Inferior parietal cortex (tissue), 1 donor: ENCODE measurements around the gene MUC16.
"Not testable (repeated sequence)": the region's sequence is repeated elsewhere in the genome, so short reads cannot be mapped to it uniquely, and the experiment has no call there.

ENCODE experiments used
- DNase-seq: peaks from one replicate; pipeline ENCODE4 v3.0.0-alpha.2; 2016; ENCODE audit errors: extremely low spot score

Gene MUC16

DNA sequence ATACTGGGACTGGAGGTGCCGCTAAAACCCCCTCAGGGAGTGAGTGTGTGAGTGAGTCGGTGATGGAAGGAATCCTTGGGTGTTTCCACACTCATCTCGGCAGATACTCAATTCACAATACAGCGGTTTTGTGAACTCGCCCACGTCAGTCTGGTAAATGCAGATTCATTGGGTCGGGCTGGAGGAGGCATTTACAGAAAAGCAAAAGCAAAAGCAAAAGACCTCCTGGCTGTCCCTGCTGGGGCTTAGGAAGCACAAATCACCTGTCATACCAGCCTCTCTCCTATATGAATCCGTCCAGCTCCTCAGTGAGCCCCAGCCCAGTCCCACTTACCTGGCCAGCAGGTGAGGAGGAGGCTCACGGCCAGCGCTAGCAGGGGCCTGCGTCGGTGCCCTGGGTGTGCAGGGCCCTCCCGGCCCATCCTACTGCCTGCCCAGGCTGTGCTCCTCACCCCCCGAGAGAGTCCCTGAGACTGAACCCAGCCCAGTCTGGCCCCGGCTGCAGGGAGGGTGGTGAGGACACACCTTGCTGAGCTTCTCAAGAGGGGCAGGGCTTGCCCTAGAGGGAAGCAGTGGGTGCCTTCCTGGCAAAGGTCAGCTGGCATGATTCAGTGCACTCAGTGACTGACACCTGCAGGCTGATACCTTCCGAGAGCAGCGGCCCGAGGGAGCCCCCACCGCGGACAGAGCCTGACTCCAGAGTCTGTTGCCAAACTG, at the start of gene MUC16:
Gene MUC16 (minus strand): TSS at position 475 of the 717 bp plus-strand sequence.
- no peak for DNase-seq

DNA sequence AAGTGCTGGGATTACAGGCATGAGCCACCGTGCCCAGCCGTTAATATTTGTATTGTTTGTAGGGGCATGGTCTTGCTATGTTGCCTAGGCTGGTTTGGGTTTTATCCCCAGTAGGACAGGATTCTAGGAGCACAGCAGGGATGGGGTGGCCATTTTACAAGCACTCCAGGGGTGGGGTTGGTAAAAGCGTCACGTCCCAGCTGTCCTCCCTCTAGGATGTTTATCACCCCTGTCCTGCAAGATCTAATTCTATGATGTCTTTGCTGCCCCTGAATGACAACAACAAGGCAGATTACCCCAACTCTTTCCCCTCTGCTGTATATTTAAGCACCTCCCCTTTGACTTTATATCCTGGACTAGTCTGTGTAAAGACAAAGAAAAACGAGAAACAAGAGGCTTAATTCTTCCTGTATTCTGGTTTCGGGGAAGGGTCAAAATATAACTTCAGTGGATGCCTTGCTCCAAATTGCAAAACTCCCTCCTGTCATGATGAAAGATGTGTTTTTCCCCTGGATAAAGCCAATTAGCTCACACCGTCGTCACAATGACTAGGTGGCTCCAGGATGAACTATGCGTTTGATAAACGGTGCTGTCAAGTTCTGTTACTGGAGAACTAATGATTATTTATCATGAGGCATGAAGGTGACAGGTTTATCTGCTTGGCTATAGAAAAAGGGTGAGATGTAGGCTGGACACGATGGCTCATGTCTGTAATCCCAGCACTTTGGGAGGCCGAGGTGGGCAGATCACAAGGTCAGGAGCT, 48.9 kb upstream of the MUC16 start:
- DNase-seq: no peak

DNA sequence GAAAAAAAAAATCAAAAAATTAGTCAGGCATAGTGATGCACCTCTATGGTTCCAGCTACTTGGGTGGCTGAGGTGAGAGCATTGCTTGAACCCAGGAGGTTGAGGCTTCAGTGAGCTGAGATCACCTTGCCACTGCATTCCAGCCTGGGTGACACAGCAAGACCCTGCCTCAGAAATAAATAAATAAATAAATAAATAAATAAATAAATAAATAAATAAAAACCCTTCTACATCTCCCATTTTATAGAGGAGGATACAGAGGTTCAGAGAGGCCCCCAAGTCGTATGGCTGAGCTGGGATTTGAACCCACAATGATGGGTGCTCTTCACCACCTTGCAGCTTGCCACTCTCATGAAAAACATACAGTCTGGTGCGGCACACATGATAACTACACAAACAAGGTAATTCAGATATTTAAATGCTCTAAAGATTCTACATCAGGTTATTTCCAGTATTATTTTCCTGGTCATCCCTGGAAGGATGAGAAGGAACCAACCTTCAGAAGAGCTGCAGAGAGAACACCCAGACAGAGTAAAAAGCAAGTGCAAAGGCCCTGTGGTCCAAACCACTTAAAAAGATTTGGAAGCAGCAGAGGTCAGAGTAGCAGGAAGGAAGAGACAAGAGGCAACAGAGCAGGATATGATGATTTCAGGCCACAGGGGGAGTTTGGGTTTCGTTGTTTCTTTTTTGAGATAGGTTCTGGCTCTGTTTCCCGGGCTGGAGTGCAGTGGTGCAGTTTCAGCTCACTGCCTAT, 47.5 kb upstream of the MUC16 start:
- DNase-seq: no peak

- DNase-seq: not testable (repeated sequence)
Measured at GRCh38 chr19:9056131-9056530, 45.9 kb upstream of the MUC16 start.

- no peak for DNase-seq
Measured at GRCh38 chr19:9054765-9055164, 44.6 kb upstream of the MUC16 start.

DNA sequence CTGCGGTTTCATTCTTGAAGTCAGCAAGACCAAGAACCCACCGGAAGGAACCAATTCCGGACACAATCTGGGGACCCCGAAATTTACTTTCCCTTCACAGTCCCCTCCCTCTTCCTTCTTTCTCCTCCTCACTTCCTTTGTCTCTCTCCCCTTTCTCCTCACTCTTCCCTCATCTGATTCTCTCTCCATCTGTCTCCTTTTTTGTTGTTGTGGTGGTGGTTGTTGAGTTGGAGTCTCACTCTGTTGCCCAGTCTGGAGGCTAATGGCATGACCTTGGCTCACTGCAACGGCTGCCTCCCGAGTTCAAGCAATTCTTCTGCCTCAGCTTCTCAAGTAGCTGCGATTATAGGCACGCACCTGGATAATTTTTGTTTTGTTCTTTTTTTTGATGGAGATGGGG, 44.0 kb upstream of the MUC16 start:
- DNase-seq: no peak

DNA sequence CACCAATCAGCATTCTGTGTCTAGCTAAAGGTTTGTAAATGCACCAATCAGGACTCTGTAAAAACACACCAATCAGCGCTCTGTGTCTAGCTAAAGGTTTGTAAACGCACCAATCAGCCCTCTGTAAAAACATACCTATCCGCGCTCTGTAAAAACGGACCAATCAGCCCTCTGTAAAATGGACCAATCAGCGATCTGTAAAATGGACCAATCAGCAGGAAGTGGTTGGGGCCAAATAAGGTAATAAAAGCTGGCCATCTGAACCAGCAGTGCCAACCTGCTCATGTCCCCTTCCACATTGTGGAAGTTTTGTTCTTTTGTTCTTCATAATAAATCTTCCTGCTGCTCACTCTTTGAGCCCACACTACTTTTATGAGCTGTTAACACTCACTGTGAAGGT, 43.5 kb upstream of the MUC16 start:
- DNase-seq: not testable (repeated sequence)

- DNase-seq: no peak
Measured at GRCh38 chr19:9052894-9053293, 42.7 kb upstream of the MUC16 start.

- DNase-seq: no peak
Measured at GRCh38 chr19:9046694-9047093, 36.5 kb upstream of the MUC16 start.

DNA sequence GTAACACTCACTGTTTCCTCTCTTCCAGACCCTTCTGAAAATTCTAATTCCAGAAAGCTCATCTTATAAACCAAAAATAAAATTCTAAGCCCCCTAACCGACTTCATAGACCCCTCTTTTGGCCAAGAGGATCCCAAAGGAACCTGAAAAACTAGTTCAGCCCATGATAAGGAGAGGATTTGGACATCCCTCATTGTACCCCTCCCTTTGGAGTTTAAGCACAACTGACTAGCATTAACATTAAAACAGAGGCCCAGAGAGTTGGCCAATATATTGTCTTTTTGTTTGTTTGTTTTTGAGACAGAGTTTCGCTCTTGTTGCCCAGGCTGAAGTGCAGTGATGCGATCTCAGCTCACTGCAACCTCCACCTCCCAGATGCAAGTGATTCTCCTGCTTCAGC, 34.2 kb upstream of the MUC16 start:
- no peak for DNase-seq

DNA sequence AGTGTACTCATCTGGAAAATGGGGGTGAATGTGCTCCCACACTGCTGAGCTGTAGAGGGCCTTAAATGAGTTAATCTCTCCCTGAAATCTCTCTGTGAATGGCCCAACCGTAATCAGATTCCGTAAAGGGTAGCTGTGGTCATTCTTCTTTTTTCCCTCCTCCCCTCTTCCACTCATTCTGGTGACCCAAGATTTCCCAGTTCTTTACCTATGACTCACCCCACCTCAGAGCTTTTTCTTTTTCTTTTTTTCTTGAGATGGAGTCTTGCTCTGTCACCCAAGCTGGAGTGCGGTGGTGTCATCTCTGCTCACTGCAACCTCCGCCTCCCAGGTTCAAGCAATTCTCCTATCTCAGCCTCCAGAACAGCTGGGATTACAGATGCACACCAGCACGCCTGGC, 33.3 kb upstream of the MUC16 start:
- no peak for DNase-seq

DNA sequence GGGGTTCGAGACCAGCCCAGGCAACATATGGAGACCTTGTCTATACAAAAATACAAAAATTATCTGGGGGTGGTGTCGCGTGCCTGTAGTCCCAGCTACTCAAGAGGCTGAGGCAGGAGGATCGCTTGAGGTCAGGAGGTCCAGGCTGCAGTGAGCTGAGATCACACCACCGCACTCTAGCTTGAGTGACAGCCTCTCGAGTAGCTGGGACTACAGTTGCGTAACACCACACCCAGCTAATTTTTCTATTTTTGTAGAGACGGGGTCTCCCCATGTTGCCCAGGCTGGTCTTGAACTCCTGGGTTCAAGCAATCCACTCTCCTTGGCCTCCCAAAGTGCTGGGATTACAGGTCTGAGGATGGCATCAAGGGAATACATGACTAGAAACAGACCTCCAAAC, 30.8 kb upstream of the MUC16 start:
- DNase-seq: no peak

GRCh38 chr19:9040131-9040530, 29.9 kb upstream of the MUC16 start:
- no peak for DNase-seq

DNA sequence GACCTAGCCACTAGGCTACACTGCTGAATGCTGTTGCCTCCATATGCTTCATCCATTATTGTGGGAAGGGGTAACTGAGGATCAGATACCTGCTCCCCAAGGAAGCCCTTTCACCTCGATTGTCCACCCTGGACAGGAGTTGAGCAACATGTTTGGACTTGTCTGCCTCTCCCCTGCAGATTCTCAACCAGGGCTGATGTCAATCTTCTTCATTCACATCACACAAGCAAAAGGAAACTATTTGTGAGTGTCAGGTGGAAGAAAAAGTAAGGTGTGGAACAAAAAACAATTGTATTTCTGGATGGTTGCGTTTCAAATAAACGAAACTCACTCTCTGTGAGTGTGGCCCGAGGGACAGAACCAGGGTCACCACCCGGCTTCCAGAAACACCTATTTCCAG, 29.5 kb upstream of the MUC16 start:
- DNase-seq: no peak

GRCh38 chr19:9037400-9038062, 27.3 kb upstream of the MUC16 start:
- no peak for DNase-seq

DNA sequence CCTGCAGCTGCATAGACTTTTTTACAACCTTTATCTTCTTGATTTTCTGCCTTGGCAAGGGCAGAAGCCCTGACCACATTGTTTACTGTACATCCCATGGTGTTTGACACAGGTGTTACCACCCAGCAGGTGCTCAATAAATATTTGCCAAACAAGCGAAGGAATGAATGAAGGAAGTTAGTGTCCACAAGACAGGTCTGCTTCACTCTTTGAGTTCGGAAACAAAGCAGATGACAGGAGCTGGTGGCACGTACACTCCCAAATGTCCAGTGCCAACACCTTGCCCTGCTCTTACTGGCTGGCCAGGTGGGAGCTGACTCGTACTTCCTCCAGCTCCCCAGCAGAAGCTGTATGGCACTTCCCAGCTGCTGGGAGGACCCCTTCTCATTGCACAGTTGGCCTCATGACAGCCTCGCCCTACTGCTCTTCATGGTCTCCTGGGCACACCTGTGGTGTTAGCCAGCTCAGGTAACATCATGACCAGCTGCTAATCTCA, 22.0 kb upstream of the MUC16 start:
- DNase-seq: no peak

GRCh38 chr19:9018163-9018875, 8.1 kb upstream of the MUC16 start:
- DNase-seq: no peak

DNA sequence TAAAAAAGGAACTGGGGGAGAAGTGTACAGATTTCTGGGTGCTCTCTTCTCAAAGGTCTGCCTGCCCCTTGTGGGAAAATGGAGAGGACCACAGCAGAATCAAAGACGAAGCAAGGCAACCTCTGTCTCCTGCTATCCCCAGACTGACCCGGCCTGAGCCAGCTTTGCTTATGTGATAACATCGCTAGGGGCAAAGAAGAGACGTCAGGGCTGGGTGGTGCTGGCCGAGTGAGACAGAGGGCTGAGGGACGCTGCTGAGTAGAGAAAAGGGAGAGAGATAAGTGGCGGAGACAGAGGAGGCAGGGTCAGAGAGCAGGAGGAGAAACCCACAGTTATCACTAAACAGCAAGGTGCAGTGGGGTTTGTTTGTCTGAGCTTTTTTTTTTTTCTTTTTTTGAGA, 4.6 kb upstream of the MUC16 start:
- no peak for DNase-seq

DNA sequence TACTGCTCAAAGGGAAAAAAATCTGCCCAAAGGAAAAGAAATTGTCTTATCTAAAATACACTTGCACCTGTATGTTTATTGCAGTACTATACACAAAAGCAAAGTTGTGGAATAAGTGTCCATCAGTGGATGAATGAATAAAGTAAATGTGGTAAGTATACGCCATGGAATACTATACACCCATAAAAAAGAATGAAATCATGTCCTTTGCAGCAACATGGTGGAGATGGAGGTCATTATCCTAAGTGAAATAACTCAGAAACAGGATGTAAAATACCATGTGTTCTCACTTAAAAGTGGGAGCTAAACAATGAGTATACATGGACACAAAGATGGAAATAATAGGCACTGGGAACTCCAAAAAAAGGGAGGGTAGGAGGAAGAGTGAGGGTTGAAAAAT, 3.8 kb upstream of the MUC16 start:
- no peak for DNase-seq

GRCh38 chr19:9011875-9012274, 1.7 kb upstream of the MUC16 start:
- DNase-seq: no peak

DNA sequence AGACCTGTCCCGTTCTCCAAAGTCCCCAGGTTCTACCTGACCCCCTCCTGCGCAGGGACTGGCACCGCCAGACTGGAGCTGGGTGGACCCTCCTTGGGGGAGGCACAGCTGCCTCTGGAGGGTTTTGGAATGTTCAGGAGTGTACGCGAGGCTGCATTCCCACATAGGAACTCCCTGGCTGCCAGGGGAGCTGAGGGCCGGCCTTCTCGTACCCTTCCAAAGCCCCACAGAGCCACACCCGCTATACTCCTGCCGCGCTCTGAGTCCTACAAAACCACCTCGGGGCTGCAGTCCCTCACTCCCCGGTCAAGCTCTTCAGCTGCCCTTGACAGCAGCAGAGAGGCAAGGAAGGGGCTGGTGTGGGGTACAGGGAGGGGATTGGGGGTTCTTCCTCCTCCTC, 484 bp upstream of the MUC16 start:
- DNase-seq: no peak
